ENCODE results near the gene MGAT4A. TPM values are rescaled to one million over a fixed set of nuclear protein-coding genes. Genes with fewer than 3 reads are reported as not detected.

The MGAT4A gene
- total RNA-seq, 2 experiments from 2014 or later, result 93.9 to 109 TPM

GRCh38 chr2:98708396-98709186 lies 22.3 kb downstream of the MGAT4A start:
- POLR2A ChIA-PET, result no interaction called here
- no peak overlapping the region for H3K27ac Mint-ChIP-seq

GRCh38 chr2:98706591-98706990 lies 24.3 kb downstream of the MGAT4A start:
- Mint-ChIP-seq H3K27ac (no peak overlapping the region), H3K27me3 (no peaks in the 10 kb centered on the region), H3K9me3 (no peaks in the 10 kb centered on the region), H3K36me3 (ENCODE audit: low read depth) (peaks cover 56% of the 10 kb centered on the region), H3K4me1 (peaks cover 69% of the 10 kb centered on the region), H3K4me3 (no peak overlapping the region)
- ChIA-PET POLR2A (no interaction called here), CTCF (interaction anchor here (0.6 to 1.3 kb wide), 5 partner anchors 12 to 57 kb away, joined by 3 to 4 read pairs (median 3); no protein-coding TSS in a partner anchor)
- no peak for DNase-seq

More at GRCh38 chr2:98708396-98709186, 22.3 kb downstream of the MGAT4A start:
- Mint-ChIP-seq H3K4me1 (peaks cover 68% of the 10 kb centered on the region), H3K27me3 (no peaks in the 10 kb centered on the region), H3K4me3 (no peak overlapping the region), H3K36me3 (ENCODE audit: low read depth) (peaks cover 52% of the 10 kb centered on the region), H3K9me3 (no peaks in the 10 kb centered on the region)
- no peak for DNase-seq
- CTCF ChIA-PET, result interaction anchor here (0.9 to 2.6 kb wide), 4 partner anchors 9 to 114 kb away, joined by 3 to 10 read pairs (median 3); no protein-coding TSS in a partner anchor

- H3K36me3 Mint-ChIP-seq (ENCODE audit: low read depth), result peaks cover 57% of the 10 kb centered on the region
- H3K9me3 Mint-ChIP-seq, result no peaks in the 10 kb centered on the region
- no peak for DNase-seq
- H3K27me3 Mint-ChIP-seq, result no peaks in the 10 kb centered on the region
- H3K4me1 Mint-ChIP-seq, result peaks cover 61% of the 10 kb centered on the region
- ChIA-PET POLR2A (no interaction called here), CTCF (interaction anchor here (1.0 to 1.1 kb wide), 2 partner anchors 10 to 141 kb away, joined by 3 read pairs; no protein-coding TSS in a partner anchor)
- H3K4me3 Mint-ChIP-seq, result no peak overlapping the region
- no peak overlapping the region for H3K27ac Mint-ChIP-seq
Measured at GRCh38 chr2:98705333-98705617, 25.7 kb downstream of the MGAT4A start.

GRCh38 chr2:98704499-98705332 lies 26.2 kb downstream of the MGAT4A start:
- Mint-ChIP-seq H3K27me3 (no peaks in the 10 kb centered on the region), H3K4me1 (peaks cover 57% of the 10 kb centered on the region), H3K27ac (no peak overlapping the region), H3K36me3 (ENCODE audit: low read depth) (peaks cover 56% of the 10 kb centered on the region), H3K4me3 (no peak overlapping the region), H3K9me3 (no peaks in the 10 kb centered on the region)
- ChIA-PET POLR2A (interaction anchor here (0.6 kb wide), 1 partner anchor 57 kb away, joined by 3 read pairs; no protein-coding TSS in a partner anchor), CTCF (interaction anchor here (1.0 to 1.1 kb wide), 3 partner anchors 10 to 141 kb away, joined by 3 to 4 read pairs (median 3); no protein-coding TSS in a partner anchor)
- DNase-seq, result no peak

- H3K4me3 Mint-ChIP-seq, result no peak overlapping the region
- H3K27ac Mint-ChIP-seq, result no peak overlapping the region
- no peaks in the 10 kb centered on the region for H3K27me3 Mint-ChIP-seq
- DNase-seq, result no peak
- peaks cover 1% of the 10 kb centered on the region for H3K9me3 Mint-ChIP-seq
- H3K4me1 Mint-ChIP-seq, result peaks cover 56% of the 10 kb centered on the region
- H3K36me3 Mint-ChIP-seq (ENCODE audit: low read depth), result peaks cover 56% of the 10 kb centered on the region
- ChIA-PET POLR2A (interaction anchor here (0.6 kb wide), 1 partner anchor 58 kb away, joined by 3 read pairs; no protein-coding TSS in a partner anchor), CTCF (interaction anchor here (0.9 to 1.2 kb wide), 3 partner anchors 12 to 118 kb away, joined by 3 to 4 read pairs (median 3); no protein-coding TSS in a partner anchor)
Measured at GRCh38 chr2:98703738-98704137, 27.2 kb downstream of the MGAT4A start.

GRCh38 chr2:98702858-98703620 lies 27.9 kb downstream of the MGAT4A start:
- Mint-ChIP-seq H3K36me3 (ENCODE audit: low read depth) (peaks cover 58% of the 10 kb centered on the region), H3K27ac (no peak overlapping the region), H3K9me3 (peaks cover 3% of the 10 kb centered on the region), H3K4me1 (peaks cover 57% of the 10 kb centered on the region), H3K27me3 (no peaks in the 10 kb centered on the region), H3K4me3 (no peak overlapping the region)
- ChIA-PET CTCF (interaction anchor here (0.9 to 1.3 kb wide), 4 partner anchors 11 to 119 kb away, joined by 3 to 4 read pairs (median 3); no protein-coding TSS in a partner anchor), POLR2A (no interaction called here)
- no peak for DNase-seq

GRCh38 chr2:98702127-98702802 lies 28.7 kb downstream of the MGAT4A start:
- CTCF ChIA-PET, result interaction anchor here (1.2 to 1.3 kb wide), 4 partner anchors 9 to 120 kb away, joined by 3 to 4 read pairs (median 4); no protein-coding TSS in a partner anchor
- no peak for DNase-seq
- H3K27me3 Mint-ChIP-seq, result no peaks in the 10 kb centered on the region
- H3K36me3 Mint-ChIP-seq (ENCODE audit: low read depth), result peaks cover 58% of the 10 kb centered on the region
- H3K27ac Mint-ChIP-seq, result peak overlapping the region; percentile 6
- H3K9me3 Mint-ChIP-seq, result peaks cover 3% of the 10 kb centered on the region
- H3K4me3 Mint-ChIP-seq, result no peak overlapping the region
- H3K4me1 Mint-ChIP-seq, result peaks cover 55% of the 10 kb centered on the region
- POLR2A ChIA-PET, result no interaction called here

- Mint-ChIP-seq H3K27me3 (no peaks in the 10 kb centered on the region), H3K4me1 (peaks cover 59% of the 10 kb centered on the region), H3K27ac (no peak overlapping the region), H3K9me3 (peaks cover 3% of the 10 kb centered on the region), H3K4me3 (no peak overlapping the region), H3K36me3 (ENCODE audit: low read depth) (peaks cover 63% of the 10 kb centered on the region)
- CTCF ChIA-PET, result interaction anchor here (1.2 to 1.3 kb wide), 2 partner anchors 10 to 16 kb away, joined by 3 to 4 read pairs; no protein-coding TSS in a partner anchor
- no peak for DNase-seq
- POLR2A ChIA-PET, result no interaction called here
Measured at GRCh38 chr2:98701230-98701629, 29.7 kb downstream of the MGAT4A start.

- Mint-ChIP-seq H3K4me3 (no peak overlapping the region), H3K27ac (no peak overlapping the region), H3K9me3 (peaks cover 7% of the 10 kb centered on the region), H3K27me3 (no peaks in the 10 kb centered on the region), H3K36me3 (ENCODE audit: low read depth) (peaks cover 69% of the 10 kb centered on the region), H3K4me1 (peaks cover 65% of the 10 kb centered on the region)
- POLR2A ChIA-PET, result no interaction called here
- CTCF ChIA-PET, result interaction anchor here (1.3 kb wide), 1 partner anchor 10 kb away, joined by 3 read pairs; no protein-coding TSS in a partner anchor
- DNase-seq, result no peak
Measured at GRCh38 chr2:98698896-98699295, 32.0 kb downstream of the MGAT4A start.

GRCh38 chr2:98697651-98698337 lies 33.1 kb downstream of the MGAT4A start:
- ChIA-PET POLR2A (no interaction called here), CTCF (interaction anchor here (1.3 kb wide), 1 partner anchor 11 kb away, joined by 3 read pairs; no protein-coding TSS in a partner anchor)
- Mint-ChIP-seq H3K27me3 (no peaks in the 10 kb centered on the region), H3K36me3 (ENCODE audit: low read depth) (peaks cover 67% of the 10 kb centered on the region), H3K9me3 (peaks cover 9% of the 10 kb centered on the region), H3K4me1 (peaks cover 67% of the 10 kb centered on the region), H3K4me3 (no peak overlapping the region), H3K27ac (no peak overlapping the region)
- DNase-seq, result no peak

- ChIA-PET POLR2A (no interaction called here), CTCF (no interaction called here)
- DNase-seq, result no peak
- Mint-ChIP-seq H3K36me3 (ENCODE audit: low read depth) (peaks cover 59% of the 10 kb centered on the region), H3K4me3 (no peak overlapping the region), H3K9me3 (peaks cover 9% of the 10 kb centered on the region), H3K4me1 (peaks cover 63% of the 10 kb centered on the region), H3K27me3 (no peaks in the 10 kb centered on the region), H3K27ac (no peak overlapping the region)
Measured at GRCh38 chr2:98696200-98696599, 34.7 kb downstream of the MGAT4A start.

All from activated CD4-positive, alpha-beta T cell treated with anti-CD3 and anti-CD28 coated beads, Interleukin-2, amount 10 ng/mL, durations not matched to agents 7 days and 5 days (primary cell).